ENCODE measurements around the gene FBXO40. TPM values are rescaled to one million over a fixed set of nuclear protein-coding genes. Genes with fewer than 3 reads are reported as not detected.
"Not testable (repeated sequence)": the region's sequence is repeated elsewhere in the genome, so short reads cannot be mapped to it uniquely, and the experiment has no call there.

The FBXO40 gene
- total RNA-seq, 2 experiments from 2014 or later = not detected

DNA sequence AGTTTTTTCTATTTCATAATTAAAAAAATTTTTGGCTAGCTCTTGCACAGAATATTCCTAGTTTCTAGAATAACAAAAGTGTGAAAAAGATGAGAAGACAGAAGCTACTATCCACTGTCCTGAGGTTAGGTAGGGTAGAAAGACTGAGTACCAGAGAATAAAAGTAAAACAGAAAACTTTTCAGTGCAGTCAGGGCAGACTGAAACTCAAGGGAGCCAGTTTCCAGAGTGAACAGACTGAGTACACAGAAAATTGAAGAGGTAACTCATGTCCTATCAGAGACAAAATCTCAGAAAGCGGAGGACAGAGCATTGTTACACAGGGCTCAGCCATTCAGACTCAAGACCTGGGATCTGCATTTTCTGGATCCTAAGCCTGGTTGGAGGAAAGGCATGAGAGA is 8.8 kb upstream of the FBXO40 start:
- H3K27me3 Mint-ChIP-seq = peaks cover 28% of the 10 kb centered on the region
- ChIA-PET CTCF (no interaction called here), POLR2A (no interaction called here)
- Histone ChIP-seq H3K27ac (ENCODE audit: low read depth in 1 of 2, low read length in 2 of 2) (no peak overlapping the region), H3K4me3 (ENCODE audit: low read length) (no peak overlapping the region), H3K9me3 (ENCODE audit: control insufficient read depth in 1 of 2, insufficient read depth in 1 of 2, low read length in 2 of 2) (no peaks in the 10 kb centered on the region), H3K36me3 (ENCODE audit: insufficient read depth, low read length) (no peaks in the 10 kb centered on the region), H3K27me3 (ENCODE audit: control insufficient read depth in 1 of 2, insufficient read depth in 2 of 2, low read length in 2 of 2) (peaks cover 0 to 5% of the 10 kb centered on the region in 2 experiments), H3K4me1 (ENCODE audit: insufficient read depth, low read length) (no peaks in the 10 kb centered on the region)
- no peak overlapping the region for H3K27ac Mint-ChIP-seq
- no peaks in the 10 kb centered on the region for H3K36me3 Mint-ChIP-seq (ENCODE audit: low read depth)
- H3K4me3 Mint-ChIP-seq = no peak overlapping the region
- no peaks in the 10 kb centered on the region for H3K4me1 Mint-ChIP-seq (ENCODE audit: low read depth)
- no peaks in the 10 kb centered on the region for H3K9me3 Mint-ChIP-seq
- ATAC-seq (ENCODE audit: poor library complexity) = no peak
- TF ChIP-seq, protein P1, sequence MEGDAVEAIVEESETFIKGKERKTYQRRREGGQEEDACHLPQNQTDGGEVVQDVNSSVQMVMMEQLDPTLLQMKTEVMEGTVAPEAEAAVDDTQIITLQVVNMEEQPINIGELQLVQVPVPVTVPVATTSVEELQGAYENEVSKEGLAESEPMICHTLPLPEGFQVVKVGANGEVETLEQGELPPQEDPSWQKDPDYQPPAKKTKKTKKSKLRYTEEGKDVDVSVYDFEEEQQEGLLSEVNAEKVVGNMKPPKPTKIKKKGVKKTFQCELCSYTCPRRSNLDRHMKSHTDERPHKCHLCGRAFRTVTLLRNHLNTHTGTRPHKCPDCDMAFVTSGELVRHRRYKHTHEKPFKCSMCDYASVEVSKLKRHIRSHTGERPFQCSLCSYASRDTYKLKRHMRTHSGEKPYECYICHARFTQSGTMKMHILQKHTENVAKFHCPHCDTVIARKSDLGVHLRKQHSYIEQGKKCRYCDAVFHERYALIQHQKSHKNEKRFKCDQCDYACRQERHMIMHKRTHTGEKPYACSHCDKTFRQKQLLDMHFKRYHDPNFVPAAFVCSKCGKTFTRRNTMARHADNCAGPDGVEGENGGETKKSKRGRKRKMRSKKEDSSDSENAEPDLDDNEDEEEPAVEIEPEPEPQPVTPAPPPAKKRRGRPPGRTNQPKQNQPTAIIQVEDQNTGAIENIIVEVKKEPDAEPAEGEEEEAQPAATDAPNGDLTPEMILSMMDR (IDR thresholded peaks at IDR 0.05) = no peak
- no peak for DNase-seq
- intact Hi-C loops (cut with DNase I, micrococcal nuclease) = no loop called here

DNA sequence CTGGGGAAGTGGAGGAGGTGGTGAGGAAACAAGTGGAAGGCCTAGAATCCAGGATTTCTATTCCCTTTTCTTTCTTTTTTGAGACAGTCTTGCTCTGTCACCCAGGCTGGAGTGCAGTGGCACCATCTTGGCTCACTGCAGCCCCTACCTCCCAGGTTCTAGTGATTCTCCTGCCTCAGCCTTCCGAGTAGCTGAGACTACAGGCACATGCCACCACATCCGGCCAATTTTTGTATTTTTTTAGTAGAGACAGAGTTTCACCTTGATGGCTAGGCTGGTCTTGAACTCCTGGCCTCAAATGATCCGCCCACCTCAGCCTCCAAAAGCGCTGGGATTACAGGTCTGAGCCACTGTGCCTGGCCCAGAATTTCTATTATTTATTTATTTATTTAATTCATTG is 627 bp downstream of the FBXO40 start:
- H3K27me3 ChIP-seq (ENCODE audit: control insufficient read depth in 1 of 2, insufficient read depth in 2 of 2, low read length in 2 of 2); H3K27me3 Mint-ChIP-seq; DNase-seq; CTCF ChIA-PET; H3K4me3 ChIP-seq (ENCODE audit: low read length); H3K36me3 ChIP-seq (ENCODE audit: insufficient read depth, low read length); H3K4me1 ChIP-seq (ENCODE audit: insufficient read depth, low read length); H3K9me3 Mint-ChIP-seq; intact Hi-C loops (cut with DNase I, micrococcal nuclease); H3K4me3 Mint-ChIP-seq; H3K36me3 Mint-ChIP-seq (ENCODE audit: low read depth); POLR2A ChIA-PET; H3K27ac ChIP-seq (ENCODE audit: low read depth in 1 of 2, low read length in 2 of 2); H3K27ac Mint-ChIP-seq; H3K4me1 Mint-ChIP-seq (ENCODE audit: low read depth); ATAC-seq (ENCODE audit: poor library complexity); H3K9me3 ChIP-seq (ENCODE audit: control insufficient read depth in 1 of 2, insufficient read depth in 1 of 2, low read length in 2 of 2): not testable (repeated sequence)

DNA sequence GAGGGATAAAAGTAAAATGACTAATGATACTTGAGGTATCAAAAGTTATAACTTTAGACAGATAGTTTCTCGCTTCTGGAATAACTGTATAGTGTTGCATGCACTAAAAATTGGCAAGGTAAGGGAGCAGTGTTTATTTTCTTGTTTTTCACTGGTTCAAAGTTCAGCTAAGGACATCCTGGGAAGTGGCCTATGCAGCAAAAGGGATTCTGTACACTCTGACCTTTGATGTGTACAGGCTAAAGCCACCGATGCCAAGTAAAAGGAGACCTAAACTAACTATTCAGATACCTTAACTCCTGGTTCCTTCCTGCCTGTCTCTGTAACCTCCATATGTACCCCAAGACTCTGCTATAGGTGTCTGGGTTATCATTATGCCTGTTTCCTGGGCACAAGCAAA is 1.7 kb downstream of the FBXO40 start:
- H3K4me3 Mint-ChIP-seq = no peak overlapping the region
- Histone ChIP-seq H3K27ac (ENCODE audit: low read depth in 1 of 2, low read length in 2 of 2) (no peak overlapping the region), H3K4me3 (ENCODE audit: low read length) (no peak overlapping the region), H3K9me3 (ENCODE audit: control insufficient read depth in 1 of 2, insufficient read depth in 1 of 2, low read length in 2 of 2) (no peaks in the 10 kb centered on the region), H3K36me3 (ENCODE audit: insufficient read depth, low read length) (no peaks in the 10 kb centered on the region), H3K27me3 (ENCODE audit: control insufficient read depth in 1 of 2, insufficient read depth in 2 of 2, low read length in 2 of 2) (no peaks in the 10 kb centered on the region), H3K4me1 (ENCODE audit: insufficient read depth, low read length) (no peaks in the 10 kb centered on the region)
- H3K36me3 Mint-ChIP-seq (ENCODE audit: low read depth) = no peaks in the 10 kb centered on the region
- intact Hi-C loops (cut with DNase I, micrococcal nuclease) = no loop called here
- H3K9me3 Mint-ChIP-seq = no peaks in the 10 kb centered on the region
- TF ChIP-seq, protein P1 (IDR thresholded peaks at IDR 0.05) = no peak
- no peaks in the 10 kb centered on the region for H3K4me1 Mint-ChIP-seq (ENCODE audit: low read depth)
- ChIA-PET POLR2A (no interaction called here), CTCF (no interaction called here)
- no peaks in the 10 kb centered on the region for H3K27me3 Mint-ChIP-seq
- ATAC-seq (ENCODE audit: poor library complexity) (no peak), DNase-seq (no peak)
- no peak overlapping the region for H3K27ac Mint-ChIP-seq

DNA sequence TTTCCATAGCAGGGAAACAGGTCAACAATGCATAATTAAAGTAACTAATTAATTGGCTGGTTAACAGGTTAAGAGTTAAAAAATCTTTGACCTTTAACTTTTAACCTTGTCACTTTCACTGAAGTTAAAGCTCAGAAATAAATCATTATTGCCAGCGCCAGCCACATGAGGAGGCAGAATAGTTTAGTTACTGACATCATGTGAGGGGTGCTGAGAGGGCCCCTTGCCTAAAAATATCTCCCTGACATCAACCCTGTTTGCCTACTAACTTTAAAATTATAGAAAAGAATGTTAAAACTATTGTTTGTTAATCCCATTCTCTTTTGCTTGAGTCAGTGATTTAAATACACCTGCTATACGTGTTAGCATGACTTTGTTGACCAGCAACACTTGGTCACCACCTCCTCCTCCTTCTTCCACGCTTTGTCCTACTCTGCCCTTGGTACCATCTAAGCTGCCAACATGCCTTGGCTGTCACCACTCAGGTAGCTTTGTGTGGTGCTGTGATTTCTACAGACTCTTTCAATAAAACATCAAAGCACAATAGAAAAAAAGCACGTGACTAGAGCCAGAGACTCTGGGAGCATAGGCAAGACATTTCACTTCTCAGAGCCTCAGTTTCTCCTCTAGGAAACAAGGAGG is 2.7 kb downstream of the FBXO40 start:
- H3K9me3 Mint-ChIP-seq = no peaks in the 10 kb centered on the region
- no peak for DNase-seq
- TF ChIP-seq, protein P1 (IDR thresholded peaks at IDR 0.05) = no peak

More for the DNA sequence above, 2.7 kb downstream of the FBXO40 start:
- Mint-ChIP-seq H3K4me3 (no peak overlapping the region), H3K27me3 (no peaks in the 10 kb centered on the region), H3K4me1 (ENCODE audit: low read depth) (no peaks in the 10 kb centered on the region), H3K27ac (no peak overlapping the region), H3K36me3 (ENCODE audit: low read depth) (no peaks in the 10 kb centered on the region)
- H3K36me3 ChIP-seq (ENCODE audit: insufficient read depth, low read length) = no peaks in the 10 kb centered on the region
- intact Hi-C loops (cut with DNase I, micrococcal nuclease) = no loop called here
- POLR2A ChIA-PET = no interaction called here
- H3K4me3 ChIP-seq (ENCODE audit: low read length) = no peak overlapping the region
- no peak overlapping the region for H3K27ac ChIP-seq (ENCODE audit: low read depth in 1 of 2, low read length in 2 of 2)
- no peaks in the 10 kb centered on the region for H3K9me3 ChIP-seq (ENCODE audit: control insufficient read depth in 1 of 2, insufficient read depth in 1 of 2, low read length in 2 of 2)
- H3K4me1 ChIP-seq (ENCODE audit: insufficient read depth, low read length) = no peaks in the 10 kb centered on the region
- CTCF ChIA-PET = interaction anchor here (0.6 kb wide), 1 partner anchor 34 kb away, joined by 3 read pairs; no protein-coding TSS in a partner anchor
- ATAC-seq (ENCODE audit: poor library complexity) = no peak
- H3K27me3 ChIP-seq (ENCODE audit: control insufficient read depth in 1 of 2, insufficient read depth in 2 of 2, low read length in 2 of 2) = no peaks in the 10 kb centered on the region
